SK-N-MC (cell line): ENCODE data around the gene TMEM150C.

Experiments
- EZH2 ChIP-seq: fragments of 200-600 bp; sonication (generic); IDR thresholded peaks from one replicate; pipeline ENCODE4 v1.6.1; 2017; ENCODE audit warnings: antibody characterized with exemption
- POLR2AphosphoS5 ChIP-seq: IDR thresholded peaks from 2 replicates; pipeline ENCODE4 v1.6.1; 2012; ENCODE audit warnings: mild to moderate bottlenecking, low read depth, low read length, borderline replicate concordance

DNA sequence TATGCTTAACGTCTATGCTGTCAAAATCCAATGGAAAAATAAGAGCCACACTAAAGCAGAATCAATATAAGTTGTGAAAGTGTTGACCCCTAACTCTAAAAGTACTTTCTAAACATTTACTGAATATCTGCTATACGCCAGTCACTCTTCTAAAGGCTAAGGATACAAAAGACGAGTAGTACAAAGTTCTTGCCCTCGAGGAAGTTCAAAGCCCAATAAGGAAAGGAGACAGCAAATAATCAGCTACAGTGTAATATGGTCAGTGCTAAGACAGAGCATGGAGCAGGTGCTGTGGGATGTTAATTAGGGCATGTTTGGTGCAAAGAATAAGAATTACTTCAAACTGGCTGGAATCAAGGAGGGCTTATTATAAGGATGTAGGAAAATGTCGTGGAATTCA is 31.6 kb upstream of the TMEM150C start:
- TF ChIP-seq EZH2 = no peak
- no peak for TF ChIP-seq POLR2AphosphoS5
